ENCODE results near the gene IFFO2. TPM values are rescaled to one million over a fixed set of nuclear protein-coding genes. Genes with fewer than 3 reads are reported as not detected.

The IFFO2 gene
- total RNA-seq, 1 experiment from 2014 or later: not detected

DNA sequence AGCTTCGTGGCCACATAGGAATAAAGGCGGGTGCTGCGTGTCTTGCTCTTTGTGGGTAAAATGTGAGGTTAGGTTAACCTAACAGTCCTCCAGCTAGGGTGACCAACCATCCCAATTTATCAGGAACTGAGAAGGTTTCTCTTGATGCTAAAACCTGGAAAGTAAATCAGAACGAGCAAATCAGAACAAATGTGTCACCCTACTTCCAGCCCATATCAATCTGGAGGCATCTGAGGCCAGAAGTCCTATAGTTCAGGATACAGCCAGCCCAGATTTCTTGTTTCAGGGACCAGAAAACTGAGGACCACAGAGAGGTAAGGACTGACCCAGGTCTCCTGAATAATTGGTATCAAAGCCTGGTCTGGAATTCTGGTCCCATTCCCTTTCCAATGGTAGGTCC is 3.1 kb upstream of the IFFO2 start:
- Histone ChIP-seq H3K9me3 (ENCODE audit: low read length) (no peaks in the 10 kb centered on the region), H3K4me1 (ENCODE audit: low read length) (no peaks in the 10 kb centered on the region), H3K9ac (ENCODE audit: low read length) (no peak overlapping the region), H3K36me3 (ENCODE audit: insufficient read depth, low read length) (no peaks in the 10 kb centered on the region), H3K27me3 (ENCODE audit: low read length) (no peaks in the 10 kb centered on the region), H2AFZ (ENCODE audit: low read length) (no peak overlapping the region), H3K4me2 (ENCODE audit: low read depth, low read length, poor library complexity, severe bottlenecking) (no peak overlapping the region), H3K27ac (ENCODE audit: low read length) (no peak overlapping the region), H3K9me2 (replicated peaks; ENCODE audit: insufficient read depth, low read length) (no peaks in the 10 kb centered on the region), H4K20me1 (ENCODE audit: insufficient read depth, low read depth, low read length) (no peaks in the 10 kb centered on the region), H3K79me2 (ENCODE audit: low read length) (no peaks in the 10 kb centered on the region), H3K4me3 (ENCODE audit: low read length) (no peak overlapping the region)
- no peak for DNase-seq

DNA sequence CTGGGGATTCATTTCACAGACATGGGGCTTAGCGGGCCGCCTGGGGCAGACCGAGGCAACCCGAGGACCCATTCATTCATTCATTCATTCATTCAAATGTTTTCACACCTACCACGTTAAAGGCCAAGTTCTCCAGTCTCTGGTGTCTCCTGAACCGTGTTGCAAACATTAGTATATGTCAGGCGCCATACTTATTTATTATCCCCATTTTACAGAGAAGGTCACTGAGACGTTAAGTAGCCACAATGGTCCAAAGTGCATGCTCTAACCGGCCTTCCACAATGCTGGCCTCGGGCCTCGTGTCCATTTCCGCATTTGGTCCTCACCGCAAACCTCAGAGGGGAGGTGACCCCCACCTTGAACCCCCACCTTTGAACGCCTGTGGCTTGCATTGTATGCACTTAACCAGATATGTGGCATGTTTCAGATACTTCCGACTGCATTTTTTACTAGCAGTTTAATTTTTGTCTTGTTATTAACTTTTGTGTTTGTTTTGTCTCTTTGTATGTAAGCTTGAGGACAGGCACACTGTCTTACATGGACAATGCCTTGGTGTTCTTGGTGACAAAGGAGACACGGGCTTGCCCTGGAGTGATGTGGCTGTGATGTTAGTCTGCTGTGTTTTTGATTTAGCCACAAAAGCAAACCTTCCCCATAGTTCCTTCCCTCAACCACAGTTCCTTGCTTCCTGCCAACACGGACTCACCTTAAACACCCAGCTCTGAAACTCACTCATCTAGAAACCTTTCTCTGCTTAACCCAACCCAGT is 1.2 kb upstream of the IFFO2 start:
- Histone ChIP-seq H3K36me3 (ENCODE audit: insufficient read depth, low read length) (no peaks in the 10 kb centered on the region), H3K27me3 (ENCODE audit: low read length) (no peaks in the 10 kb centered on the region), H3K9ac (ENCODE audit: low read length) (no peak overlapping the region), H3K9me3 (ENCODE audit: low read length) (no peaks in the 10 kb centered on the region), H3K9me2 (replicated peaks; ENCODE audit: insufficient read depth, low read length) (no peaks in the 10 kb centered on the region), H3K4me2 (ENCODE audit: low read depth, low read length, poor library complexity, severe bottlenecking) (no peak overlapping the region), H3K79me2 (ENCODE audit: low read length) (no peaks in the 10 kb centered on the region), H2AFZ (ENCODE audit: low read length) (no peak overlapping the region), H3K4me3 (ENCODE audit: low read length) (no peak overlapping the region), H3K4me1 (ENCODE audit: low read length) (no peaks in the 10 kb centered on the region), H4K20me1 (ENCODE audit: insufficient read depth, low read depth, low read length) (no peaks in the 10 kb centered on the region), H3K27ac (ENCODE audit: low read length) (no peak overlapping the region)
- DNase-seq: no peak

DNA sequence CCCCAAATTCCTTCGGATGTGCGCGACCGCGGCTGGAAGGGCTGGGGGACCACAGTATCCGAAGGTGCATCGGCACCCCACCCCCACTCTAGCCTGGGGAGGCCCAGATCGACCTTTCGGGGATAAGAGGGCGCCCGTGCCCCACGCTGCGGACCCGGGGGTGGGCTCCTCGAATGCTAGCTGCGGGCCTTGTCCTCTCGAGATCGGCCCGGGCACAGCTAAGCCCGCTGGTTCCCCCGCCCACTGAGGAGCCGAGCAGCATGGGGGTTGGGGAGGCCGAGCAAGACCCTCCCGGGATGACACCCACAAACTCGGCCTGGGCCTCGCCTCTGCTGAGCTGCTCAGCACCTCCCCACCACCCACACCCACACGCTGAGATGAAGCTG is 653 bp upstream of the IFFO2 start:
- Histone ChIP-seq H3K36me3 (ENCODE audit: insufficient read depth, low read length) (no peaks in the 10 kb centered on the region), H3K4me2 (ENCODE audit: low read depth, low read length, poor library complexity, severe bottlenecking) (no peak overlapping the region), H3K27ac (ENCODE audit: low read length) (no peak overlapping the region), H2AFZ (ENCODE audit: low read length) (no peak overlapping the region), H4K20me1 (ENCODE audit: insufficient read depth, low read depth, low read length) (no peaks in the 10 kb centered on the region), H3K4me1 (ENCODE audit: low read length) (no peaks in the 10 kb centered on the region), H3K79me2 (ENCODE audit: low read length) (no peaks in the 10 kb centered on the region), H3K9me3 (ENCODE audit: low read length) (no peaks in the 10 kb centered on the region), H3K9me2 (replicated peaks; ENCODE audit: insufficient read depth, low read length) (no peaks in the 10 kb centered on the region), H3K9ac (ENCODE audit: low read length) (no peak overlapping the region), H3K27me3 (ENCODE audit: low read length) (no peaks in the 10 kb centered on the region), H3K4me3 (ENCODE audit: low read length) (no peak overlapping the region)
- no peak for DNase-seq

DNA sequence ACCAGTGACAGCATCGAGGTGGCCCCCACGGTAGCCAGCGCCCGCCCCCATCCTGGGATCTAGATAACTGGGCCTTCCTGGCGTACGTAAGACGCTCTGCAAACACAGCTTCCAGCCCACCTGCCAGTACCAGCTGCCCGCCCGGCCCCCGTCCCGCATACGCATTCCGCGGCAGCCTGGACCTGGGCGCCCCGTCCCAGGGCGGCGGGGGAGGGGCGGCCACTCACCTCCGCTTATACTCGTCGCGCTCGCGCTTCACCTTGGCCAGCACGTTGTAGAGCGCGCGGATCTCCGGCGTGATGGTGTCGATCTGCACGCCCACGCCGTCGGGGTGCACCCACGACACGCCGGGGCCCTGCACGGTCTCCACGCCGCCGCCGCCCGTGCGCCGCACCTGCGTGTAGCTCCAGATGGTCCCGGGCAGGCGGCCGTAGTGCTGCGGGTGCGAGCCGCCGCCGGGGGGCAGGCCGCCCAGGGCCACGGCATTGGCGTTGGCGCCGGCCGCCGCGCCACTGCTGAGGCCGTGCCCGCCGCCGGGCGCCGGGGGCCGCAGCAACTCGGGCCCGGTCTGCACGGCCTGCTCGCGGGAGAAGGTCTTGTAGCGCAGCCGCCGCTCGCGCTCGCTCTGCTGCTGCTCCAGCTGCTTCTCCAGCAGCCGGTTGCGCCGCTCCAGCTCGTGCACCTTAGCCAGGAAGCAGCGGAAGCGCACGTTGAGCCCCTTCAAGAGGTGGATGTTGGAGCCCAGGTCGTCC is 859 bp downstream of the IFFO2 start:
- no peaks in the 10 kb centered on the region for H3K4me1 ChIP-seq (ENCODE audit: low read length)
- no peaks in the 10 kb centered on the region for H3K9me3 ChIP-seq (ENCODE audit: low read length)
- no peak overlapping the region for H3K4me2 ChIP-seq (ENCODE audit: low read depth, low read length, poor library complexity, severe bottlenecking)
- H3K27ac ChIP-seq (ENCODE audit: low read length): no peak overlapping the region
- no peaks in the 10 kb centered on the region for H3K27me3 ChIP-seq (ENCODE audit: low read length)
- no peaks in the 10 kb centered on the region for H3K9me2 ChIP-seq (replicated peaks; ENCODE audit: insufficient read depth, low read length)
- H3K79me2 ChIP-seq (ENCODE audit: low read length): no peaks in the 10 kb centered on the region
- no peak overlapping the region for H2AFZ ChIP-seq (ENCODE audit: low read length)
- H3K36me3 ChIP-seq (ENCODE audit: insufficient read depth, low read length): no peaks in the 10 kb centered on the region
- DNase-seq: no peak
- no peaks in the 10 kb centered on the region for H4K20me1 ChIP-seq (ENCODE audit: insufficient read depth, low read depth, low read length)
- no peak overlapping the region for H3K4me3 ChIP-seq (ENCODE audit: low read length)
- no peak overlapping the region for H3K9ac ChIP-seq (ENCODE audit: low read length)

DNA sequence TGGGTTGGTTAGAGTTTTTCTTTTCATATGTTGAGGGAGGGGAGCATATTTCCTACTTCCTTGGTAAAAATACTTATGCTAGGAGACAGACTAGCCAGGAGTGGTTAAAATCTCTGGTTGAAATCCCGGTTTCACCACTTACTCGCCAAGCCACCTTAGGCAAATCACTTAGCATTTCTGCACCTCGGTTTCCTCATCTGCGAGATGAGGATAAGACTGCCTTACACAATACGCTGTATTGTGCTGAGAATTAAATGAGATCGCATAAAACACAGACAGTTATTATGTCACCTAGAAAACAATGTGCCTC is 1.4 kb downstream of the IFFO2 start:
- DNase-seq: no peak
- no peak overlapping the region for H2AFZ ChIP-seq (ENCODE audit: low read length)
- no peaks in the 10 kb centered on the region for H4K20me1 ChIP-seq (ENCODE audit: insufficient read depth, low read depth, low read length)
- H3K9me3 ChIP-seq (ENCODE audit: low read length): no peaks in the 10 kb centered on the region
- H3K27ac ChIP-seq (ENCODE audit: low read length): no peak overlapping the region
- no peaks in the 10 kb centered on the region for H3K79me2 ChIP-seq (ENCODE audit: low read length)
- no peak overlapping the region for H3K4me2 ChIP-seq (ENCODE audit: low read depth, low read length, poor library complexity, severe bottlenecking)
- no peaks in the 10 kb centered on the region for H3K36me3 ChIP-seq (ENCODE audit: insufficient read depth, low read length)
- no peaks in the 10 kb centered on the region for H3K27me3 ChIP-seq (ENCODE audit: low read length)
- no peak overlapping the region for H3K4me3 ChIP-seq (ENCODE audit: low read length)
- no peaks in the 10 kb centered on the region for H3K9me2 ChIP-seq (replicated peaks; ENCODE audit: insufficient read depth, low read length)
- no peaks in the 10 kb centered on the region for H3K4me1 ChIP-seq (ENCODE audit: low read length)
- no peak overlapping the region for H3K9ac ChIP-seq (ENCODE audit: low read length)

DNA sequence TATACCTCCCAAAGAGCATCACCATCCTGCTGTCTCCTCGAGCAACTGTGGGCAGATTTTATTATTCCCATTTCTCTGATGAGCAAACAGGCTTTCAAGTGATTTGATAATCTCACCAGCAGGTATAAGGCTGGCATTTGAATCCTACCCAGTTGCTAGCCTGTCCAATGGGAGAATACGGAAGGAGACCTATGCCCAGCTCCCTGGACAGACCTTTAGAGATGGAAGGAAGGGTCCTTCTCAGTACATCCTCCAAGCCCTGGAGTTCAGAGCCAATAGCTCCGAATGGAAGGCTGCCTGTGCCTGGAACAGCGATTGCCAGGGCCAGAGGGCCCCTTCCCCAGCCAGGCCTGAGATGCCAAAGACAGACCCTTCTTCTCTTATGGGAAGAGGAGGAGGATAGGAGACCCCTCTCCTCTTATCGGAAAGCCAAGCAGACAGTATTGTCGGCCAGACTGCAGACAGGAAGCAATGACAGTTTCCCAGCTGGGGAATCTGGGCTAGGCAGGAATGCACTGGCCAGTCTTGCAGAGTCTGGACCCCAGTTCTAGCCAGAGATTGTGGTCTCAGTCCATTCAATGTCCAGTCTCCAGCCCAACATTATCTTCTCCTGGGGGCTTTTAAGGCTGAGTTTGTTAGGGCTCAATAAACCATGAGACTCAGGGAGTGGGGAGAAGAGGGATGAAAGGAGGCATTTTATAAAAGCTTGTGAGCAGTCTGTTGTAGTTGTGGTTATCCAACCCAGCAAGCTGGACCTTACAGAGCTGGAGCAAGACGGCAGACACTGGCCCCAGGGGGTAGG is 2.0 kb downstream of the IFFO2 start:
- Histone ChIP-seq H3K36me3 (ENCODE audit: insufficient read depth, low read length) (no peaks in the 10 kb centered on the region), H2AFZ (ENCODE audit: low read length) (no peak overlapping the region), H4K20me1 (ENCODE audit: insufficient read depth, low read depth, low read length) (no peaks in the 10 kb centered on the region), H3K4me3 (ENCODE audit: low read length) (no peak overlapping the region), H3K27me3 (ENCODE audit: low read length) (no peaks in the 10 kb centered on the region), H3K4me2 (ENCODE audit: low read depth, low read length, poor library complexity, severe bottlenecking) (no peak overlapping the region), H3K9ac (ENCODE audit: low read length) (no peak overlapping the region), H3K4me1 (ENCODE audit: low read length) (no peaks in the 10 kb centered on the region), H3K27ac (ENCODE audit: low read length) (no peak overlapping the region), H3K9me3 (ENCODE audit: low read length) (no peaks in the 10 kb centered on the region), H3K79me2 (ENCODE audit: low read length) (no peaks in the 10 kb centered on the region), H3K9me2 (replicated peaks; ENCODE audit: insufficient read depth, low read length) (no peaks in the 10 kb centered on the region)
- no peak for DNase-seq

DNA sequence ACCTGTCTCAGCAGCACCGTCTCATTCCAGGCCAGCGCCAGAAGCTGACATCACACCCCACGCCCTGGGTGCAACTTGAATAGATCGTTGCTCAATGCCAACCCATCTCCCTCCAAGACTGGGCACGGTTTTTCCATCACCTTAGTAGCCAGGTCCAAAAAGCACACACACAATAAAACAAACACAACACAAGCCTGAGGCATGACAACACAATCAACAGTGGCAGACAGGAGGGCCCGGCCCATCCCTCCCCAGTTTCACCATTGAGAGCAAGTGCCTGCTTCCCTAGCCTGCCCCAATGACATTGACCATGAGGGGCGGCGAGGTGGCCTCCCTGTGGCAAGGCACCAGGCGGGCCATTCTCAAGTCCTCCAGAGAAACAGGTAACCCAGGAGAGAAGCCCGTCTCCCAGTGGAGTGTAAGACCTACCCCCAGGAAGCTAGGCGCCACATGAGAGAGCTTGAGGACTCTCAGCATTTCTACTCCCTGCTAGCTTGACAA is 2.7 kb downstream of the IFFO2 start:
- Histone ChIP-seq H3K27me3 (ENCODE audit: low read length) (no peaks in the 10 kb centered on the region), H2AFZ (ENCODE audit: low read length) (no peak overlapping the region), H3K79me2 (ENCODE audit: low read length) (no peaks in the 10 kb centered on the region), H3K4me2 (ENCODE audit: low read depth, low read length, poor library complexity, severe bottlenecking) (no peak overlapping the region), H3K9ac (ENCODE audit: low read length) (no peak overlapping the region), H3K9me2 (replicated peaks; ENCODE audit: insufficient read depth, low read length) (no peaks in the 10 kb centered on the region), H3K4me1 (ENCODE audit: low read length) (no peaks in the 10 kb centered on the region), H4K20me1 (ENCODE audit: insufficient read depth, low read depth, low read length) (no peaks in the 10 kb centered on the region), H3K27ac (ENCODE audit: low read length) (no peak overlapping the region), H3K9me3 (ENCODE audit: low read length) (no peaks in the 10 kb centered on the region), H3K4me3 (ENCODE audit: low read length) (no peak overlapping the region), H3K36me3 (ENCODE audit: insufficient read depth, low read length) (no peaks in the 10 kb centered on the region)
- DNase-seq: no peak

DNA sequence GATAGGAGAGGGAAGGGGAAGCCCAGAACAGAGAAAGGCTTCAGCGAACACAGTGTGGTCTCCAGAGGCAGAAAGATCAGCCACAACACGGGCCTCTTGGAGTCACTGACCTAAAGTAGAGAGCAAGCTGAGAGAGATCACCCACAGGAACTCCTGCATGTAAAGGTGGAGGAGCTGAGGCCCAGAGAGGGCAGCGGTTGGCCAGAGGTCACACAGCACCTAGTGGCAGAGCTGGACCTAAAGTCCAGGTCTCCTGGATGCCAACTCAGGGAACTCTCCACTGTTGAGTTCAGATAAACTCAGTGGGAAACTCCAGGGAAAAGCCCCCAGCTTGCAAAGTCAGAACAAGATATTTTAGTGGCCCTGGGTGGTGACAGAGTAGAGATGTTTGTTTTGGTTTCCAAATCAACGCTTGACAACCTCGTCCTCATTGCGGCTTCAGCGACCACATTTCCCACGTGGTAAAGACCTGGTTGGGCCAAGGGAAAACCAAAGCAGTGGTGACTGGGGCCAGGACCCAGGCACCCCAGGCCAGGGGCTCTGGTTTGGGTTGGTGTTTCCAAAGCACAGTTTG is 4.6 kb downstream of the IFFO2 start:
- H3K79me2 ChIP-seq (ENCODE audit: low read length): no peaks in the 10 kb centered on the region
- H3K4me1 ChIP-seq (ENCODE audit: low read length): no peaks in the 10 kb centered on the region
- no peak overlapping the region for H3K9ac ChIP-seq (ENCODE audit: low read length)
- no peaks in the 10 kb centered on the region for H3K36me3 ChIP-seq (ENCODE audit: insufficient read depth, low read length)
- H3K4me3 ChIP-seq (ENCODE audit: low read length): no peak overlapping the region
- DNase-seq: no peak
- no peaks in the 10 kb centered on the region for H3K9me2 ChIP-seq (replicated peaks; ENCODE audit: insufficient read depth, low read length)
- no peak overlapping the region for H3K27ac ChIP-seq (ENCODE audit: low read length)
- no peaks in the 10 kb centered on the region for H3K27me3 ChIP-seq (ENCODE audit: low read length)
- H3K4me2 ChIP-seq (ENCODE audit: low read depth, low read length, poor library complexity, severe bottlenecking): no peak overlapping the region
- H3K9me3 ChIP-seq (ENCODE audit: low read length): no peaks in the 10 kb centered on the region
- H4K20me1 ChIP-seq (ENCODE audit: insufficient read depth, low read depth, low read length): no peaks in the 10 kb centered on the region
- H2AFZ ChIP-seq (ENCODE audit: low read length): no peak overlapping the region

Data from Karpas-422 (cell line).